Activated CD4-positive, CD25-positive, alpha-beta regulatory T cell treated with anti-CD3 and anti-CD28 coated beads, Interleukin-2, amount 50 U/mL, for 24 hours (primary cell): ENCODE data around the gene LRRTM2.
"Not testable (repeated sequence)": the region's sequence is repeated elsewhere in the genome, so short reads cannot be mapped to it uniquely, and the experiment has no call there.

Source experiments
- ATAC-seq, 2 donors: fragments of 150-1000 bp; cut with Tn5 transposase; one replicate each; pipeline ENCODE4 v1.10.0; 2021; ENCODE audit warnings: mild to moderate bottlenecking in 1 of 2, moderate library complexity in 1 of 2

Gene LRRTM2

GRCh38 chr5:138874771-138875551 lies at the start of gene LRRTM2:
Gene LRRTM2, minus strand, starts transcription at chr5:138875335. Its CDS starts 424 bp downstream, at chr5:138874911.
- ATAC-seq: no peak

GRCh38 chr5:138922494-138922893 lies 47.4 kb upstream of the LRRTM2 start:
- no peak for ATAC-seq

- not testable (repeated sequence) for ATAC-seq
Observed at GRCh38 chr5:138921362-138921761, 46.2 kb upstream of the LRRTM2 start.

GRCh38 chr5:138920181-138920580 lies 45.0 kb upstream of the LRRTM2 start:
- ATAC-seq: no peak

- ATAC-seq: no peak
Observed at GRCh38 chr5:138918686-138919085, 43.6 kb upstream of the LRRTM2 start.

GRCh38 chr5:138914338-138914737 lies 39.2 kb upstream of the LRRTM2 start:
- ATAC-seq: no peak

GRCh38 chr5:138913773-138914172 lies 38.6 kb upstream of the LRRTM2 start:
- no peak for ATAC-seq

- ATAC-seq: no peak
Observed at GRCh38 chr5:138912093-138912492, 37.0 kb upstream of the LRRTM2 start.

- no peak for ATAC-seq
Observed at GRCh38 chr5:138911441-138911840, 36.3 kb upstream of the LRRTM2 start.

GRCh38 chr5:138910546-138911185 lies 35.5 kb upstream of the LRRTM2 start:
- ATAC-seq: no peak

- ATAC-seq: no peak
Observed at GRCh38 chr5:138909734-138910133, 34.6 kb upstream of the LRRTM2 start.

- no peak for ATAC-seq
Observed at GRCh38 chr5:138905541-138905940, 30.4 kb upstream of the LRRTM2 start.

- ATAC-seq: no peak
Observed at GRCh38 chr5:138903130-138903775, 28.1 kb upstream of the LRRTM2 start.

GRCh38 chr5:138901716-138902115 lies 26.6 kb upstream of the LRRTM2 start:
- ATAC-seq: no peak

- peak; percentile 55 to 62 for ATAC-seq
Observed at GRCh38 chr5:138900281-138900965, 25.3 kb upstream of the LRRTM2 start.

GRCh38 chr5:138898742-138899141 lies 23.6 kb upstream of the LRRTM2 start:
- ATAC-seq: no peak

GRCh38 chr5:138898299-138898698 lies 23.2 kb upstream of the LRRTM2 start:
- ATAC-seq: no peak

GRCh38 chr5:138895918-138896317 lies 20.8 kb upstream of the LRRTM2 start:
- ATAC-seq: no peak

GRCh38 chr5:138890644-138891043 lies 15.5 kb upstream of the LRRTM2 start:
- ATAC-seq: no peak

- ATAC-seq: no peak
Observed at GRCh38 chr5:138889994-138890393, 14.9 kb upstream of the LRRTM2 start.

- ATAC-seq: no peak
Observed at GRCh38 chr5:138884554-138884953, 9.4 kb upstream of the LRRTM2 start.

- ATAC-seq: no peak
Observed at GRCh38 chr5:138884094-138884493, 9.0 kb upstream of the LRRTM2 start.

- ATAC-seq: no peak
Observed at GRCh38 chr5:138883211-138883610, 8.1 kb upstream of the LRRTM2 start.
